ENCODE data around the gene KIF5C.

DNA sequence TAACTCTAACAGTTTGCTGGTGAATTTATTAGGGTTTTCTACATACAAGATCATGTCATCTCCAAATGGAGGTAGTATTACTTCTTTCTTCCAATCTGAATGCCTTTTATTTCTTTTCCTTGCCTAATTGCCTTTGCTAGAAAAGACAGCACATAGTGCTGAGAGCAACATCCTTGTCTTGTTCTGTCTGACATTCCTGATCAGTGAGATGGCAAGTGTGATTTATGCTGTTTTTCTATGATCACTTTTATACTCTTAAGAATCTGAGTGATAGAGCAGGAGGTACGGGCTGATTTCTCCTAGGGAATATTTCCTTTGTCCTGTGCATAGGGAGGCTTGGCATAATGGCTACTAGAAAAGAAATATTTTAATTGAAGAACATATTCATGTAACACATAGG, 180.7 kb downstream of the KIF5C start:
- TF ChIP-seq CTCF (IDR thresholded peaks at IDR 0.05) (no peak), ZFX (IDR thresholded peaks at IDR 0.05; ENCODE audit: borderline replicate concordance) (no peak)
